ENCODE results near the gene THBS4.

The THBS4 gene

DNA sequence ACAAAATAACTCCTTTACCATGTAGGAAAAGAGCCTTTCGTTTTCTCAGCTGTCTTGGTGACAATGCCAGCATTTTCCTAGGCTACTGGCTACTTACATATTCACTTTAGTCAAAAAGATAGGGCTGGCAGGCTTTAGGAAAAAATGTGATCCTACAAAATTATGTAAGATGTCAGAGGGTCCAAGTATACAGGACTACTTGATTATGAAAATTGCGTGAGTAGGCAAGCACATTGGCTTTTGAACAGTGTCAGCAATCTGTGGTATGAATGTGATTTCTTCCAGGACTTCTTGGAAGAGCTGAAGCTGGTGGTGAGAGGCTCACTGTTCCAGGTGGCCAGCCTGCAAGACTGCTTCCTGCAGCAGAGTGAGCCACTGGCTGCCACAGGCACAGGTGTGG is 22.8 kb downstream of the THBS4 start:
- H3K9me3 ChIP-seq = no peaks in the 10 kb centered on the region

DNA sequence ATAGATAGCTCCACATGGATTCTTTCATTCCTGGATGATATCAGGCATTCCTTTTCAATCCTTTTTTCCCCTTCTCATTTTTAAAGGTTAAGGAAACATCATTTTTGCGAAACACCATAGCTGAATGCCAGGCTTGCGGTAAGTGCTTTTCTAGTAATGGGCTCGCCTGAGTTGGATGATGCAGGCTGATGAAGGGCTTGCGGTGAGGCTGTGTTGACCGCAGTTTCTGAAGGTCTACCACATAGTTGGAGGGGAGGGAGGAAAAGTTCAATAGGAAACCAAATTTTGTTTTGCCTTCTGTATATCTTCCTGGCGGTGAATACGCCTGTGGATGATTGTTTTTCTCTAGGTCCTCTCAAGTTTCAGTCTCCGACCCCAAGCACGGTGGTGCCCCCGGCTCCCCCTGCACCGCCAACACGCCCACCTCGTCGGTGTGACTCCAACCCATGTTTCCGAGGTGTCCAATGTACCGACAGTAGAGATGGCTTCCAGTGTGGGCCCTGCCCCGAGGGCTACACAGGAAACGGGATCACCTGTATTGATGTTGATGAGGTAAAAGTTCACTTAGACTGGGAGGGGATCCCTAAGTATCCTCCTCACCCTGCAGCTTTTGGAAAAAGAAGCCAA is 24.3 kb downstream of the THBS4 start:
- Histone ChIP-seq H3K27ac (no peak overlapping the region), H3K9me3 (no peaks in the 10 kb centered on the region), H3K4me3 (no peak overlapping the region), H3K27me3 (no peaks in the 10 kb centered on the region), H3K4me1 (peaks cover 0 to 11% (median 0%) of the 10 kb centered on the region in 4 donors), H3K36me3 (no peaks in the 10 kb centered on the region)
- TF ChIP-seq, protein P1, sequence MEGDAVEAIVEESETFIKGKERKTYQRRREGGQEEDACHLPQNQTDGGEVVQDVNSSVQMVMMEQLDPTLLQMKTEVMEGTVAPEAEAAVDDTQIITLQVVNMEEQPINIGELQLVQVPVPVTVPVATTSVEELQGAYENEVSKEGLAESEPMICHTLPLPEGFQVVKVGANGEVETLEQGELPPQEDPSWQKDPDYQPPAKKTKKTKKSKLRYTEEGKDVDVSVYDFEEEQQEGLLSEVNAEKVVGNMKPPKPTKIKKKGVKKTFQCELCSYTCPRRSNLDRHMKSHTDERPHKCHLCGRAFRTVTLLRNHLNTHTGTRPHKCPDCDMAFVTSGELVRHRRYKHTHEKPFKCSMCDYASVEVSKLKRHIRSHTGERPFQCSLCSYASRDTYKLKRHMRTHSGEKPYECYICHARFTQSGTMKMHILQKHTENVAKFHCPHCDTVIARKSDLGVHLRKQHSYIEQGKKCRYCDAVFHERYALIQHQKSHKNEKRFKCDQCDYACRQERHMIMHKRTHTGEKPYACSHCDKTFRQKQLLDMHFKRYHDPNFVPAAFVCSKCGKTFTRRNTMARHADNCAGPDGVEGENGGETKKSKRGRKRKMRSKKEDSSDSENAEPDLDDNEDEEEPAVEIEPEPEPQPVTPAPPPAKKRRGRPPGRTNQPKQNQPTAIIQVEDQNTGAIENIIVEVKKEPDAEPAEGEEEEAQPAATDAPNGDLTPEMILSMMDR (IDR thresholded peaks at IDR 0.05) = no peak
- no peak for DNase-seq
- intact Hi-C loops (cut with DNase I; ENCODE audit: low total_unique reads) = no loop called here

More for the DNA sequence above, 22.8 kb downstream of the THBS4 start:
- no peak overlapping the region for H3K27ac ChIP-seq
- intact Hi-C loops (cut with DNase I; ENCODE audit: low total_unique reads) = no loop called here
- H3K27me3 ChIP-seq = no peaks in the 10 kb centered on the region
- no peaks in the 10 kb centered on the region for H3K4me1 ChIP-seq
- no peak for DNase-seq
- no peaks in the 10 kb centered on the region for H3K36me3 ChIP-seq
- TF ChIP-seq, protein P1 (IDR thresholded peaks at IDR 0.05) = no peak
- no peak overlapping the region for H3K4me3 ChIP-seq

DNA sequence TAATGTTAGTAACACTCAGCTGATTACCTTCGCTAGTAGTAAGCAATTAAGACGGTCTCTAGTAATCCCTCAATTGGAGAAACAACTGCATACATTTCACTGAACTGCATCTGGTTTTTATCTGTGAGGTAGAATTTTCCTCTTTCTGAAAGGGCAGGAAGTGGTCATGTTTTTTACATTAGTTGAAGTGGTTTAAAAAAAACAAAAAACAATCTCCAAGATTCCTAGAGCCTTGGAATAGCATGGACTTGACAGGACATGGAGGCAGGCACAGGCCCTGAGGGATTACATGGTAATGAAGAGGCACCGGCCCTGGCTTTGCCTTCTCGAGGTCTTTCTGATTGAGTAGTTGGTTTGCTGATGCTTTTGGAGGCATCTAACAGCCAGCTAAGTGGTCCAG is 25.8 kb downstream of the THBS4 start:
- intact Hi-C loops (cut with DNase I; ENCODE audit: low total_unique reads) = no loop called here
- no peaks in the 10 kb centered on the region for H3K27me3 ChIP-seq
- no peak overlapping the region for H3K27ac ChIP-seq
- no peak for DNase-seq
- H3K4me1 ChIP-seq = peaks cover 0 to 13% (median 0%) of the 10 kb centered on the region in 4 donors
- TF ChIP-seq, protein P1 (IDR thresholded peaks at IDR 0.05) = no peak
- H3K36me3 ChIP-seq = no peaks in the 10 kb centered on the region
- H3K9me3 ChIP-seq = no peaks in the 10 kb centered on the region
- H3K4me3 ChIP-seq = no peak overlapping the region

DNA sequence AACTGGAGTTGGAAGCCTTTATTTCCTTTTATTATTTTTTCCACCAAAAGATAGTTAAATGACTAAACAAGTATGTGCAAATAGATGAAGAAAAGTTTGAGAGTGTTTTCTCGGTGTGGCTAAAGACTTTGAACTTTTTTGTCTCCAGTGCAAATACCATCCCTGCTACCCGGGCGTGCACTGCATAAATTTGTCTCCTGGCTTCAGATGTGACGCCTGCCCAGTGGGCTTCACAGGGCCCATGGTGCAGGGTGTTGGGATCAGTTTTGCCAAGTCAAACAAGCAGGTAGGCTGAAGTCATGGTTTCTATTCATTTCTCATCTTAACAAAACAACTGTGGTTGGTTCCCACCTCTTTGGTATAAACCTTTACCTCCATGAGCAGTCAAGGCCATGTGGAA is 26.4 kb downstream of the THBS4 start:
- Histone ChIP-seq H3K4me3 (no peak overlapping the region), H3K36me3 (no peaks in the 10 kb centered on the region), H3K27ac (no peak overlapping the region), H3K9me3 (no peaks in the 10 kb centered on the region), H3K27me3 (no peaks in the 10 kb centered on the region), H3K4me1 (peaks cover 0 to 13% (median 0%) of the 10 kb centered on the region in 4 donors)
- intact Hi-C loops (cut with DNase I; ENCODE audit: low total_unique reads) = no loop called here
- TF ChIP-seq, protein P1 (IDR thresholded peaks at IDR 0.05) = no peak
- DNase-seq = no peak

DNA sequence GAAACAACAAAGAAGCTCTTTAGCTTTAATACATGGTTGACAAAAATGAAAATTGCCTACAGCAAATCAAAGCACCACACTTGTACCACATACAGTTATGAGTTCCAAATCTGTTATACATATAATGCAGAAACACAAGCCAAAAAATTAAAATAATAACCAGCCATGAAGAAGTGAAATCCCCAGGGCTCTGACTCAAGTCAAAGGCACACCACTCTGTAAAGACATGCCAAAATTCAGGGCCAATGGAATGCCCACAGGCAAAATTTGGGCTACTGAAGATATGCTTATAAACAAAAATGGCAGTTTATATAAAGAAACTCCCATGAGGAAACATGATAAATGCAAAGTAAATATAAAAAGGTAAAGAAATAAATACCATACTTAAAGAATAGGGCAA is 29.0 kb downstream of the THBS4 start:
- Histone ChIP-seq H3K9me3 (no peaks in the 10 kb centered on the region), H3K27me3 (no peaks in the 10 kb centered on the region), H3K27ac (no peak overlapping the region), H3K36me3 (no peaks in the 10 kb centered on the region), H3K4me1 (peaks cover 0 to 13% (median 0%) of the 10 kb centered on the region in 4 donors), H3K4me3 (no peak overlapping the region)
- intact Hi-C loops (cut with DNase I; ENCODE audit: low total_unique reads) = no loop called here
- DNase-seq = no peak
- TF ChIP-seq, protein P1 (IDR thresholded peaks at IDR 0.05) = no peak

DNA sequence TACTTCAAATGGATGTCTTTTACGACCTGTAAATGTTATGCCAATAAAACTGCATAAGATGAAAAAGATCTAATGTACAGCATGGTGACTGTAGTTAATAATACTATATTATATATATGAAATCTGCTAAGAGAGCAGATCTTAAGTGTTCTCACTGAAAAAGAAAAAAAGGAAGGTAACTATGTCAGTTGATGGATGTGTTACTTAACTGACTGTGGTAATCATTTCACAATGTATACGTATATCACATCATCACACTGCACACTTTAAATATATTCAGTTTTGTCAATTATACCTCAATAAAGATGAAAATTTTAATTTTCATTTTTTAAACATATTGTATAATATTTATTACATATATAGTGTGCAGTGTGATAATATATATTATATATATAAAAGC is 31.9 kb downstream of the THBS4 start:
- Histone ChIP-seq H3K27me3 (no peaks in the 10 kb centered on the region), H3K27ac (no peak overlapping the region), H3K36me3 (no peaks in the 10 kb centered on the region), H3K9me3 (no peaks in the 10 kb centered on the region), H3K4me1 (peaks cover 0 to 13% (median 0%) of the 10 kb centered on the region in 4 donors), H3K4me3 (no peak overlapping the region)
- TF ChIP-seq, protein P1 (IDR thresholded peaks at IDR 0.05) = no peak
- DNase-seq = no peak
- intact Hi-C loops (cut with DNase I; ENCODE audit: low total_unique reads) = no loop called here
